HG02943 (cell line): ENCODE results near the gene ANGEL1.

ENCODE experiments used
- ATAC-seq: cut with Tn5 transposase; IDR thresholded peaks from one replicate; pipeline ENCODE4 v1.9.1; 2021; ENCODE audit warnings: mild to moderate bottlenecking, low read depth, moderate library complexity; ENCODE audit not compliant: unreplicated experiment

ANGEL1 gene

GRCh38 chr14:76780360-76780759, 32.3 kb downstream of the ANGEL1 start:
- ATAC-seq, result no peak

- ATAC-seq, result no peak
These were observed 32.7 kb downstream of the ANGEL1 start for GRCh38 chr14:76780058-76780345.

GRCh38 chr14:76779221-76780057, 33.2 kb downstream of the ANGEL1 start:
- no peak for ATAC-seq

- ATAC-seq, result no peak
These were observed 34.0 kb downstream of the ANGEL1 start for GRCh38 chr14:76778546-76779215.

- no peak for ATAC-seq
These were observed 35.0 kb downstream of the ANGEL1 start for GRCh38 chr14:76777721-76778120.

GRCh38 chr14:76776428-76777251, 36.0 kb downstream of the ANGEL1 start:
- ATAC-seq, result no peak

GRCh38 chr14:76775695-76776427, 36.8 kb downstream of the ANGEL1 start:
- no peak for ATAC-seq

GRCh38 chr14:76774821-76775694, 37.6 kb downstream of the ANGEL1 start:
- no peak for ATAC-seq

- ATAC-seq, result no peak
These were observed 38.5 kb downstream of the ANGEL1 start for GRCh38 chr14:76773956-76774820.

- ATAC-seq, result no peak
These were observed 39.3 kb downstream of the ANGEL1 start for GRCh38 chr14:76773188-76773885.

- ATAC-seq, result no peak
These were observed 40.1 kb downstream of the ANGEL1 start for GRCh38 chr14:76772300-76773187.

- no peak for ATAC-seq
These were observed 41.2 kb downstream of the ANGEL1 start for GRCh38 chr14:76771437-76771980.

GRCh38 chr14:76770521-76771436, 41.9 kb downstream of the ANGEL1 start:
- no peak for ATAC-seq

GRCh38 chr14:76769636-76770292, 42.9 kb downstream of the ANGEL1 start:
- no peak for ATAC-seq
